BE2C (cell line): ENCODE results near the gene RNASE4.
A peak's percentile ranks its signal among the peaks of the same experiment; 100 is the strongest.

Source experiments
- DNase-seq: peaks from one replicate; pipeline ENCODE4 v3.0.0-alpha.2; 2020
- H3K27me3 ChIP-seq: fragments of 250-450 bp; sonication (Bioruptor Pico); 2 replicates; pipeline ENCODE4 v1.5.1; 2020; ENCODE audit warnings: mild to moderate bottlenecking
- H3K36me3 ChIP-seq: fragments of 250-450 bp; sonication (Bioruptor Pico); 2 replicates; pipeline ENCODE4 v1.5.1; 2020; ENCODE audit warnings: mild to moderate bottlenecking
- H3K4me1 ChIP-seq: fragments of 250-450 bp; sonication (Bioruptor Pico); 2 replicates; pipeline ENCODE4 v1.5.1; 2020
- H3K4me3 ChIP-seq: 2 replicates; pipeline ENCODE4 v1.5.1; 2011; ENCODE audit warnings: low read depth, low read length
- H3K9me3 ChIP-seq: fragments of 250-450 bp; sonication (Bioruptor Pico); 2 replicates; pipeline ENCODE4 v1.5.1; 2020
- CTCF ChIP-seq: IDR thresholded peaks from 2 replicates; pipeline ENCODE4 v1.5.1; 2012; ENCODE audit warnings: mild to moderate bottlenecking, low read depth, low read length

RNASE4 gene

GRCh38 chr14:20684662-20685456, 499 bp downstream of the RNASE4 start:
- Histone ChIP-seq H3K9me3 (no peaks in the 10 kb centered on the region), H3K4me3 (peak overlapping the region; percentile 94), H3K36me3 (no peaks in the 10 kb centered on the region), H3K27me3 (no peaks in the 10 kb centered on the region), H3K4me1 (no peaks in the 10 kb centered on the region)
- no peak for TF ChIP-seq CTCF
- no peak for DNase-seq

- DNase-seq: no peak
- no peaks in the 10 kb centered on the region for H3K9me3 ChIP-seq
- H3K36me3 ChIP-seq: no peaks in the 10 kb centered on the region
- no peaks in the 10 kb centered on the region for H3K27me3 ChIP-seq
- no peaks in the 10 kb centered on the region for H3K4me1 ChIP-seq
- no peak overlapping the region for H3K4me3 ChIP-seq
- no peak for TF ChIP-seq CTCF
These were observed 2.2 kb downstream of the RNASE4 start for GRCh38 chr14:20686386-20687143.

- DNase-seq: no peak
These were observed 3.2 kb downstream of the RNASE4 start for GRCh38 chr14:20687362-20688166.

GRCh38 chr14:20688167-20688839, 3.9 kb downstream of the RNASE4 start, which contains the start of gene ANG:
Gene ANG, plus strand, starts transcription at chr14:20688764. Its CDS starts 4,801 bp downstream, at chr14:20693565.
- no peaks in the 10 kb centered on the region for H3K36me3 ChIP-seq
- H3K4me1 ChIP-seq: no peaks in the 10 kb centered on the region
- H3K27me3 ChIP-seq: no peaks in the 10 kb centered on the region
- no peak for DNase-seq
- TF ChIP-seq CTCF: no peak
- H3K9me3 ChIP-seq: no peaks in the 10 kb centered on the region
- H3K4me3 ChIP-seq: no peak within 1 kb of the TSS

More at GRCh38 chr14:20687362-20688166, 3.2 kb downstream of the RNASE4 start:
- Histone ChIP-seq H3K36me3 (no peaks in the 10 kb centered on the region), H3K27me3 (no peaks in the 10 kb centered on the region), H3K4me3 (no peak overlapping the region), H3K4me1 (no peaks in the 10 kb centered on the region), H3K9me3 (no peaks in the 10 kb centered on the region)
- no peak for TF ChIP-seq CTCF

- Histone ChIP-seq H3K9me3 (no peaks in the 10 kb centered on the region), H3K4me3 (peak overlapping the region; percentile 15; the same call in 1 of the 2 replicates), H3K27me3 (no peaks in the 10 kb centered on the region), H3K4me1 (no peaks in the 10 kb centered on the region), H3K36me3 (no peaks in the 10 kb centered on the region)
- DNase-seq: peak; percentile 43
- TF ChIP-seq CTCF: peak; percentile 93
These were observed 6.7 kb downstream of the RNASE4 start for GRCh38 chr14:20690848-20691640.
